ENCODE results near the gene MARCO. TPM values are rescaled to one million over a fixed set of nuclear protein-coding genes. Genes with fewer than 3 reads are reported as not detected.
A peak's percentile ranks its signal among the peaks of the same experiment; 100 is the strongest.

The MARCO gene
- total RNA-seq, 1 donor, result not detected

DNA sequence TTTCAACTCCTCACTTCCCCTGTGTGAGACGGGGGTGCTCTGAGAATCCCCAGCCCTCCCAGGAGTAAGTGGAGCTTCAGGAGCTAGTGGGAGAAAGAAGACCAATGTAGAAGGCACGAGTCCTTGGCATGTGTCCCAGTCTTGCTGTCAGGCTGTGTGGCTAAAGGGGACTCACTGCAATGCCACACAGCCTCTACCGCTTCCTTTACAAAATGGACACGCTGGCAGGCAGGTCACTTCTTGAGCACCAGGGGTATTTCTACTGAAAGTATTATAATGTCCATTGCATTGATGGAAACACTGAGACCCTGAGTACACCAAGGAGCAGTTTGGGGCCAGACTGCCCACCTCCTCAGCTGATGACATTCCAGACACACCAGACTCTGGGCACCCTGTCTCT lies 35.8 kb upstream of the MARCO start:
- DNase-seq (ENCODE audit: low read depth), result no peak
- H3K4me3 ChIP-seq (ENCODE audit: low read depth, low read length), result no peak overlapping the region
- TF ChIP-seq, protein P1, sequence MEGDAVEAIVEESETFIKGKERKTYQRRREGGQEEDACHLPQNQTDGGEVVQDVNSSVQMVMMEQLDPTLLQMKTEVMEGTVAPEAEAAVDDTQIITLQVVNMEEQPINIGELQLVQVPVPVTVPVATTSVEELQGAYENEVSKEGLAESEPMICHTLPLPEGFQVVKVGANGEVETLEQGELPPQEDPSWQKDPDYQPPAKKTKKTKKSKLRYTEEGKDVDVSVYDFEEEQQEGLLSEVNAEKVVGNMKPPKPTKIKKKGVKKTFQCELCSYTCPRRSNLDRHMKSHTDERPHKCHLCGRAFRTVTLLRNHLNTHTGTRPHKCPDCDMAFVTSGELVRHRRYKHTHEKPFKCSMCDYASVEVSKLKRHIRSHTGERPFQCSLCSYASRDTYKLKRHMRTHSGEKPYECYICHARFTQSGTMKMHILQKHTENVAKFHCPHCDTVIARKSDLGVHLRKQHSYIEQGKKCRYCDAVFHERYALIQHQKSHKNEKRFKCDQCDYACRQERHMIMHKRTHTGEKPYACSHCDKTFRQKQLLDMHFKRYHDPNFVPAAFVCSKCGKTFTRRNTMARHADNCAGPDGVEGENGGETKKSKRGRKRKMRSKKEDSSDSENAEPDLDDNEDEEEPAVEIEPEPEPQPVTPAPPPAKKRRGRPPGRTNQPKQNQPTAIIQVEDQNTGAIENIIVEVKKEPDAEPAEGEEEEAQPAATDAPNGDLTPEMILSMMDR (IDR thresholded peaks at IDR 0.05; ENCODE audit: insufficient read depth, low read length), result no peak

DNA sequence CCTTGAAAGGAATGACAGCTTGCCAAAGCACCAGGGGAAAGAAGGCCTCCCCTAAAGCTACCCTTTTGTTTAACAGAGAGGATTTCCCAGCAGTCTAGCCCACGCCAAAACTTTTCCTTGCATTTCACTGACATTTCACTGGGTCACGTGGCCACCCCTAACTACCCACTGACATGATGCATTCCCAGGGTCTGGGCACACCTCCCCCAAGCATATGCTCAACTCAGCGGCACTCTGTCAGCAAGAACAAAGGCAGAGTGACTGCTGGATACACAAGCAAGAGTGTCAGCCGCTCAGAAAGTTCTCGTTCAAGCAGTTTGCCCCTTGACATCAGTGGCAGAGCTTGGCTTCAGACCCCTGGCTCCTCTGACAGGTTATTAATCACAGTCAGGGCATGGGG lies 34.2 kb upstream of the MARCO start:
- DNase-seq (ENCODE audit: low read depth), result no peak
- TF ChIP-seq, protein P1 (IDR thresholded peaks at IDR 0.05; ENCODE audit: insufficient read depth, low read length), result no peak

DNA sequence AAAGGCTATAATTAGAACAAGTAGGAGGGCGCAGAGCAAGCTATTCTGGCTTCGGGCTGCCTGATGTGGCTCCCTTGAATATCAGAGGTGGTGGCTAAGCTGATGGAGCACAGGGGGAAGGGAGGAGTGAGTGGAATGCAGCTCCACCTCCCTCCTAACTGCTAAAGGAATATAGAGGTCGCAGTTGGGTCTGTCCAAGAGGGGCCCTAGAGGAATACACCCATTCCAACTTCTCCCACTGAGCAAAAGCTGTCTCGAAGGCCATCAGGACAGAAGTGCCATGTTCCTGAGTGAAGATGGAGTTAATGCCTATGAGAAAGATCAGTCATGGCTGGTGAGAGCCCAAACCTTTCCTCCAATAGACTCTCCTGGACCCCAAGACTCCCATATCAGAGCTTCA lies 32.8 kb upstream of the MARCO start:
- no peak overlapping the region for H3K4me3 ChIP-seq (ENCODE audit: low read depth, low read length)
- DNase-seq (ENCODE audit: low read depth), result no peak
- TF ChIP-seq, protein P1 (IDR thresholded peaks at IDR 0.05; ENCODE audit: insufficient read depth, low read length), result no peak

More for the DNA sequence above, 34.2 kb upstream of the MARCO start:
- no peak overlapping the region for H3K4me3 ChIP-seq (ENCODE audit: low read depth, low read length)

DNA sequence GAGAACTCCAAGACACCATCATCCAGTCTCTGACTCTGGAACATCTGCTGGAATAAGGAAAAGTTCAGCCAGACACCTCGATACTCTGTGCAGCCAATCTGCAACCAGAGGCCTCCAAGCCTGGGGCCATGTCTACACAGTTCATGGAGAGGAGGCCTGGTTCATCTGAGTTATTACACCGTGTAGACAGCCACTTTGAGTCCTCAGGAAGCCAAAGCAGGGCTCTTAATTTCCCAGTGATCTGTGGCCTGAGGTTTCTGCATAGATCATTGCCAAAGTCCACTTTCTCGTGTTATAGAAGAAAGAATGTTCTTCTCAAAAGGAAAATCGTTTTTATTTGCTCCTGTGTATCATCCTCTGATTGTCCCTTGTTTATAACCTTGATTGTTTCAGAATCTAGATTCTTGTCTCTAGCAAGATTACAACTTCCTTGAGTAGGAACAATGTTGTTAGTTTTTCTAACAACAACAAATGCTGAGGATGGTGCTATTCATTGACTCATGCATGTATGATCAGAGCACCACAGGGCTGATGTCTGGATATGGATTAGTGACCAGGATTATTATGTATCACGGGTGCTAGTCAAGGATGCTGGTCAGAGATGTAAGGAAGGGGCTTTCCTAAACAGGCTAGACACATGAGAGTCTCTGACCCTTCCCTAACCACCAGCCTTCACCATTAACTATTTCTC lies 30.7 kb upstream of the MARCO start:
- TF ChIP-seq, protein P1 (IDR thresholded peaks at IDR 0.05; ENCODE audit: insufficient read depth, low read length), result no peak
- no peak for DNase-seq (ENCODE audit: low read depth)
- H3K4me3 ChIP-seq (ENCODE audit: low read depth, low read length), result no peak overlapping the region

DNA sequence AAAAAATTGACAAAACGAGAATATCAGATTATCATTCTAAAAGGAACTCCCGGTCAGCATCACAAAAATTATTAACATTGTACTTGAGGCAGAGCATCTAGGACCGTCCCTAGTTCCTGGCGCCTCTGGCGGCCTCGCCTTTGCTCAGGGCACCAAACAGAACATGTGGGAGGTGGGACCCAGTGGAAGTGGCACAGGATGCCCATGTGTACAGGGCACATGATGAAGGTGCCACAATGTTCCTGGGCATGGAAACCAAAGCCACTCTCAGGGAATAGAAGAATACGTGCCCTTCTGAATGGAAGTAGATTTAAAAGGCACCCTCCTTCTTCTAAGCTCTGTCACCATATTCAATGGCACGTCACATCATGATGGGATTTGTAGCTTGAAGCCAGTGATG lies 30.1 kb upstream of the MARCO start:
- TF ChIP-seq, protein P1 (IDR thresholded peaks at IDR 0.05; ENCODE audit: insufficient read depth, low read length), result no peak
- no peak overlapping the region for H3K4me3 ChIP-seq (ENCODE audit: low read depth, low read length)
- DNase-seq (ENCODE audit: low read depth), result no peak

DNA sequence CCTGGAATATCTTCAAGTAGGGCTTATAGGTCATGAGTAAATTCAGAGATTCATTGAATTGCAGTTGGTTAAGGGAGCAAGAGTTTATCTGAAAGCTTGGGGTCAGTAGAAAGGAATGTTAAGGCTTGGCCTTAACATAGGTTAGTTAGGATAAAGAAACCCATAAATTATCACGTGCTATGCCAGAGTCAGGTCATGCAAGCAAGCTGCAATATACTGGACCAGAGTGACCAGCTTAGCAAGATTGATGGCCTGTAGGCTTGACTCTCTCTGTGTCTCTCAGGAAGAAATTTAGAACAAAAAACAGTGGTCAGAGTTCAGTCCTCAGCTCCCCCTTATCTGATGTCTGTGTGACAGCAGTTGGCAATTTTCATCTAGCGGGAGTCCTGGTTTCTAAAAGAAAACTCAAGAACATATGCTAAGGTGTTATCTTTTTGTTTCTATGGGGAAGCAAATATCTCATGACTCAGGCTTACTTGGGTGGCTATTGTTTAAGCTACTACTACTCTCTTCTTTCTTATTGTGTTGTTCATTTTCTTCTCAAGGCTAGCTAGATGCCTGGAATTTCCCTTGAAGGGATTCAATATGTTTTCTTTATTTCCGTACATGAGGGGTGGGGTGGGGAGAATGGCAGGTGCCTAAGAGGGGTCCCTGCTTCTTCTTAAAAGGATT lies 28.7 kb upstream of the MARCO start:
- peak; percentile 27 for DNase-seq (ENCODE audit: low read depth)
- H3K4me3 ChIP-seq (ENCODE audit: low read depth, low read length), result no peak overlapping the region
- TF ChIP-seq, protein P1 (IDR thresholded peaks at IDR 0.05; ENCODE audit: insufficient read depth, low read length), result no peak

All from fibroblast of the aortic adventitia (primary cell).